T47D (cell line): ENCODE measurements around the gene PRKAR1B.

Experiments
- DNase-seq, 2 experiments: peaks; one replicate each; pipeline versions ENCODE4 v3.0.0 to v3.0.0-alpha.2; 2011 to 2012; ENCODE audit warnings: low read depth in 1 of 2, low spot score in 1 of 2
- JUND ChIP-seq: IDR thresholded peaks from 2 replicates; pipeline ENCODE4 v1.6.1; 2012; ENCODE audit warnings: low read depth
- in situ Hi-C: cut with HindIII; loops from 2 replicates; pipeline ENCODE4 v1.10.0; 2016; ENCODE audit warnings: low sequenced_read_pairs, low pct_unique_long_range_greater_than_20kb

The PRKAR1B gene

GRCh38 chr7:564176-564865 lies 162.8 kb downstream of the PRKAR1B start:
- no peak for DNase-seq
- in situ Hi-C loops: no loop called here

GRCh38 chr7:563629-564170 lies 163.4 kb downstream of the PRKAR1B start:
- no peak for TF ChIP-seq JUND
- DNase-seq: no peak
- in situ Hi-C loops: no loop called here

More at GRCh38 chr7:564176-564865, 162.8 kb downstream of the PRKAR1B start:
- TF ChIP-seq JUND: no peak

GRCh38 chr7:562789-563628 lies 164.1 kb downstream of the PRKAR1B start:
- in situ Hi-C loops: no loop called here
- TF ChIP-seq JUND: no peak
- DNase-seq: no peak

- in situ Hi-C loops: no loop called here
- DNase-seq: no peak
- no peak for TF ChIP-seq JUND
Measured at GRCh38 chr7:562374-562675, 164.8 kb downstream of the PRKAR1B start.

GRCh38 chr7:561631-562373 lies 165.3 kb downstream of the PRKAR1B start:
- in situ Hi-C loops: no loop called here
- no peak for DNase-seq
- TF ChIP-seq JUND: no peak

- TF ChIP-seq JUND: no peak
- DNase-seq: no peak
- in situ Hi-C loops: no loop called here
Measured at GRCh38 chr7:560966-561630, 166.0 kb downstream of the PRKAR1B start.

- DNase-seq: no peak
- in situ Hi-C loops: no loop called here
- TF ChIP-seq JUND: no peak
Measured at GRCh38 chr7:559396-559705, 167.7 kb downstream of the PRKAR1B start.

GRCh38 chr7:557558-557881 lies 169.6 kb downstream of the PRKAR1B start:
- in situ Hi-C loops: no loop called here
- TF ChIP-seq JUND: no peak
- no peak for DNase-seq

GRCh38 chr7:556837-557557 lies 170.1 kb downstream of the PRKAR1B start:
- DNase-seq: no peak
- in situ Hi-C loops: no loop called here
- no peak for TF ChIP-seq JUND

- DNase-seq: no peak
- TF ChIP-seq JUND: no peak
- in situ Hi-C loops: no loop called here
Measured at GRCh38 chr7:556291-556826, 170.7 kb downstream of the PRKAR1B start.

GRCh38 chr7:555551-556160 lies 171.4 kb downstream of the PRKAR1B start:
- in situ Hi-C loops: no loop called here
- no peak for TF ChIP-seq JUND

More at GRCh38 chr7:555551-556160, 171.4 kb downstream of the PRKAR1B start:
- DNase-seq: no peak
